HEK293 (cell line): Measurements from ENCODE around the gene PTS.

Source experiments
- KLF8 ChIP-seq: fragments of 450-650 bp; formaldehyde crosslinking; IDR thresholded peaks from 2 replicates; pipeline ENCODE4 v1.5.1; 2016; ENCODE audit warnings: missing biosample characterization, missing genetic modification characterization
- ZNF292 ChIP-seq: fragments of 450-650 bp; formaldehyde crosslinking; IDR thresholded peaks from 2 replicates; pipeline ENCODE4 v1.5.1; 2016; ENCODE audit warnings: low read depth, missing biosample characterization, missing genetic modification characterization, borderline replicate concordance

DNA sequence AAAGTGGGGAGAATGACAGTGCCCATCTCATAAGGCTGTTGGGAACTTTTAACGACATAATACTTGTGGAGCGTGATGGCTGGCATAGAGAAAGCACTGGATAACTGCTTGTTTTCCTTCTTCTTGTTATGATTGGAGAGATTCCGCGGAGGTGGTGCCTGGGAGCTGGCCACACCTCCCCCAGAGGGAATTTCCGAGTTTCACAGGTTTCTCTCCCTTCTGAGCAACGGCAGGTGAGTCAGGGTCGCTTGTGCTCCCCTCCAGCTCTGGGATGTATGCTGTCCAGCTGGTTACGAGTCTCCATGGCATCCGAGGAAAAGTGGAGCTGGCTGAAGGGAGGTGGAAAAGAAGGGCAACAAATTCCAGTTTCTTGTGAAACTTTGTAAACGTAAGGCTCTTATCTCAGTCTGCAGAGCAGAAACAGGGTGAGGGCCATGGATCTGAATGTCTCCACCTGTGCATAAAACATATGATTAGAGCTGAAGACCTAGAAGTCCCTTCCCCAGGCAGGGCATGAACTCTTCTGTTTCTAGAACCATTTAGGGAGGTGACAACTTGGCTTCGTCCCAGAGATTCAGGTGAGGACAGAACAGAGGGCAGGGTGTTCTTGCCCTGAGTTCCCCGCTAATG lies 44.4 kb downstream of the PTS start:
- TF ChIP-seq ZNF292 (no peak), KLF8 (no peak)
